HL-60/S4 (cell line): ENCODE measurements around the gene NAXE.

Source experiments
- in situ Hi-C: fragments of 300-500 bp; cut with MboI; formaldehyde crosslinking; loops from 2 replicates; pipeline ENCODE4 v1.14.3; 2022; ENCODE audit warnings: low sequenced_read_pairs

The NAXE gene

GRCh38 chr1:156643049-156643777 is 51.6 kb downstream of the NAXE start:
- in situ Hi-C loops: no loop called here

DNA sequence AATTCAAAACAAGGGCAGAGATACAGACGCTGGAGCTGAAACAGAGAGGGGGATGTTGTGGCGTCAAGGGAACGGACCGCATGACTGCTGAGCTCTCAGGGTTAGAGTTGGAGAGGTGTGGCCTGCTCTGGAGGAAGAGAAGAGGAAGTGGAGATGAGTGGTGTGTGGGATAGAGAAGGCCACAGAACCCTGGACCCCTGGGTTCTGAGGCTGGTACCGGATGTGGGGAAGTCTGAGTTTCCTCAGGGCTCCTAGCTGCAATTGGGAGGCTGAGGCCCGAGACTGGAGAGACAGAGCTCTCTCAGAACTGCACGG is 52.2 kb downstream of the NAXE start:
- in situ Hi-C loops: no loop called here
